Liver (tissue), 9 donors: Measurements from ENCODE around the gene FAM120B. TPM values are rescaled to one million over a fixed set of nuclear protein-coding genes. Genes with fewer than 3 reads are reported as not detected.
"Not testable (repeated sequence)": the region's sequence is repeated elsewhere in the genome, so short reads cannot be mapped to it uniquely, and the experiment has no call there.

Source experiments
- DNase-seq: peaks from one replicate; pipeline ENCODE4 v3.0.0-alpha.2; 2017; ENCODE audit warnings: low spot score
- H3K27ac ChIP-seq, 2 donors: one replicate each; pipeline ENCODE4 v1.7.0; 2013; ENCODE audit warnings: inconsistent platforms in 2 of 2, low read length in 2 of 2, control low read depth in 1 of 2, low read depth in 1 of 2, mild to moderate bottlenecking in 1 of 2
- H3K27me3 ChIP-seq, 4 donors: one replicate each; pipeline versions ENCODE4 v1.6.1 to v1.7.0; 2013; ENCODE audit warnings: low read length in 3 of 4, inconsistent platforms in 1 of 4, mild to moderate bottlenecking in 1 of 4, moderate library complexity in 1 of 4; ENCODE audit not compliant: control insufficient read depth in 4 of 4, insufficient read depth in 4 of 4
- H3K36me3 ChIP-seq, 4 donors: one replicate each; pipeline versions ENCODE4 v1.6.1 to v1.7.0; 2013; ENCODE audit warnings: low read length in 3 of 4, mild to moderate bottlenecking in 3 of 4, low read depth in 1 of 4, moderate library complexity in 1 of 4; ENCODE audit not compliant: control insufficient read depth in 4 of 4, insufficient read depth in 3 of 4
- H3K4me1 ChIP-seq, 4 donors: one replicate each; pipeline versions ENCODE4 v1.6.1 to v1.7.0; 2013; ENCODE audit warnings: low read length in 3 of 4, mild to moderate bottlenecking in 3 of 4, moderate library complexity in 1 of 4; ENCODE audit not compliant: control insufficient read depth in 4 of 4, insufficient read depth in 4 of 4
- H3K4me3 ChIP-seq, 3 donors: one replicate each; pipeline versions ENCODE4 v1.6.1 to v1.7.0; 2013; ENCODE audit warnings: low read length in 3 of 3, control low read depth in 1 of 3, low read depth in 1 of 3, mild to moderate bottlenecking in 1 of 3
- H3K9ac ChIP-seq, 2 donors: one replicate each; pipeline ENCODE4 v1.7.0; 2013; ENCODE audit warnings: low read length in 2 of 2, mild to moderate bottlenecking in 2 of 2, moderate library complexity in 2 of 2, control low read depth in 1 of 2, low read depth in 1 of 2
- H3K9me3 ChIP-seq, 4 donors: one replicate each; pipeline versions ENCODE4 v1.6.1 to v1.7.0; 2013; ENCODE audit warnings: low read length in 3 of 4; ENCODE audit not compliant: control insufficient read depth in 4 of 4
- ATF3 ChIP-seq: IDR thresholded peaks from 2 replicates; pipeline ENCODE4 v1.6.1; 2016; ENCODE audit warnings: antibody characterized with exemption
- CTCF ChIP-seq: fragments of 150-350 bp; IDR thresholded peaks from 2 replicates; pipeline ENCODE4 v1.5.1; 2017; ENCODE audit warnings: improper control_type of control experiment, low read depth, low read length; ENCODE audit not compliant: missing input control
- EGR1 ChIP-seq, 2 donors: IDR thresholded peaks; 2 replicates each; pipeline ENCODE4 v1.6.1; 2016 to 2018; ENCODE audit warnings: antibody characterized with exemption in 2 of 2, low read depth in 2 of 2
- FOXA1 ChIP-seq: IDR thresholded peaks from 2 replicates; pipeline ENCODE4 v1.6.1; 2016; ENCODE audit warnings: antibody characterized with exemption
- FOXA2 ChIP-seq: IDR thresholded peaks from 2 replicates; pipeline ENCODE4 v1.6.1; 2016; ENCODE audit warnings: antibody characterized with exemption
- GABPA ChIP-seq, 2 donors: IDR thresholded peaks in 1 of 2; conservative IDR thresholded peaks in 1 of 2; 2 replicates each; pipeline ENCODE4 v1.6.1; 2016; ENCODE audit warnings: antibody characterized with exemption in 2 of 2, mild to moderate bottlenecking in 1 of 2, moderate library complexity in 1 of 2
- HNF4A ChIP-seq, 2 donors: conservative IDR thresholded peaks; 2 replicates each; pipeline ENCODE4 v1.6.1; 2016; ENCODE audit warnings: antibody characterized with exemption in 2 of 2, mild to moderate bottlenecking in 2 of 2
- HNF4G ChIP-seq: IDR thresholded peaks from 2 replicates; pipeline ENCODE4 v1.6.1; 2016; ENCODE audit warnings: antibody characterized with exemption
- JUND ChIP-seq, 2 donors: IDR thresholded peaks; 2 replicates each; pipeline ENCODE4 v1.6.1; 2016; ENCODE audit warnings: antibody characterized with exemption in 2 of 2
- NR2F2 ChIP-seq: IDR thresholded peaks from 2 replicates; pipeline ENCODE4 v1.6.1; 2016; ENCODE audit warnings: antibody characterized with exemption
- RAD21 ChIP-seq, 2 donors: IDR thresholded peaks; 2 replicates each; pipeline ENCODE4 v1.6.1; 2016; ENCODE audit warnings: antibody characterized with exemption in 2 of 2, mild to moderate bottlenecking in 2 of 2
- SP1 ChIP-seq: IDR thresholded peaks from 2 replicates; pipeline ENCODE4 v1.6.1; 2018; ENCODE audit warnings: antibody characterized with exemption, mild to moderate bottlenecking
- TAF1 ChIP-seq: conservative IDR thresholded peaks from 2 replicates; pipeline ENCODE4 v1.6.1; 2016; ENCODE audit warnings: antibody characterized with exemption, mild to moderate bottlenecking
- YY1 ChIP-seq: IDR thresholded peaks from 2 replicates; pipeline ENCODE4 v1.6.1; 2016; ENCODE audit warnings: antibody characterized with exemption, mild to moderate bottlenecking
- whole genome bisulfite sequencing: extraction: QIAGEN DNeasy Blood & Tissue Kit; methylation state at CpG from one replicate; pipeline ENCODE4 v1.1.7; 2013; 5-methylcytosine and 5-hydroxymethylcytosine counted together
- polyA plus RNA-seq, 2 donors: library from polyadenylated mRNA; stranded (reverse) in 1 of 2; unstranded in 1 of 2; fragments of 200-250 nt in 1 of 2; fragments of >200 nt in 1 of 2; fragmentation: Nextera tagmentation in 1 of 2; extraction: Ambion mirVana in 1 of 2; gene quantifications; one replicate each; pipeline versions ENCODE4 v1.2.1 to v1.2.3, GENCODE V29; 2013 to 2015
- total RNA-seq, 2 donors: library from RNA; depleted of rRNA; stranded (reverse); fragments of >200 nt; gene quantifications; one replicate each; pipeline ENCODE4 v1.2.3, GENCODE V29; 2014
- TF ChIP-seq, protein P1 (sequence below): IDR thresholded peaks from 2 replicates; pipeline ENCODE4 v1.6.1; 2016; ENCODE audit warnings: antibody characterized with exemption, mild to moderate bottlenecking
- donor health status: healthy.
- donor health status: healthy.
- donor health status: healthy.
- donor health status: healthy.
- donor health status: healthy.

FAM120B gene
- total and polyA plus RNA-seq, 4 donors: 6.0 to 11.1 (median 9.1) TPM

DNA sequence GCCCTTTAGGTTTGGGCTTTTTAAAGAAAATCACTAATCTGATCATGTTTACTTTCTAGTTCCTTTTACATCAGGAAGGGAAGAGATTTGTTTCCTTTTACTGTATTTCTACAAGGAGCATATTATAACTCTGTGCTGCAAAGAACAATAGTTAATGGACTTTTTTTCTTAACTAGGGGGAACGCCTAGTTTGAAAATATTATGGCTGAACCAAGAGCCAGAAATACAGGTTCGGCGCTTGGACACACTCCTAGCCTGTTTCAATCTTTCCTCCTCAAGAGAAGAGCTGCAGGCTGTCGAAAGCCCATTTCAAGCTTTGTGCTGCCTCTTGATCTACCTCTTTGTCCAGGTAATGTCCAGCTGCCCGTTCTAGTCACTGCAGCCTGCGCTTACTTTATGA is 41.4 kb downstream of the FAM120B start:
- Histone ChIP-seq H3K4me1 (no peaks in the 10 kb centered on the region), H3K36me3 (peaks cover 4 to 39% (median 30%) of the 10 kb centered on the region in 4 donors), H3K9ac (no peak overlapping the region), H3K27ac (no peak overlapping the region), H3K4me3 (no peak overlapping the region), H3K27me3 (no peaks in the 10 kb centered on the region), H3K9me3 (peaks cover 0 to 7% (median 0%) of the 10 kb centered on the region in 4 donors)
- WGBS: 96% methylated on average over 6 of the region's 6 CpGs
- DNase-seq: no peak
- TF ChIP-seq EGR1 (IDR thresholded peaks at IDR 0.05; ENCODE audit: low read depth in 2 of 2) (no peak), HNF4A (conservative IDR thresholded peaks at IDR 0.05) (no peak), FOXA2 (no peak), CTCF (no peak), FOXA1 (no peak), NR2F2 (no peak), ATF3 (no peak), GABPA (IDR thresholded peaks at IDR 0.05 in 1 of 2, conservative IDR thresholded peaks at IDR 0.05 in 1 of 2) (no peak), RAD21 (IDR thresholded peaks at IDR 0.05) (no peak), HNF4G (no peak), JUND (IDR thresholded peaks at IDR 0.05) (no peak)

- not testable (repeated sequence) for H3K9ac ChIP-seq, H3K4me3 ChIP-seq, H3K9me3 ChIP-seq, DNase-seq, H3K27me3 ChIP-seq, H3K4me1 ChIP-seq, H3K27ac ChIP-seq
- peaks cover 4 to 33% (median 29%) of the 10 kb centered on the region in 4 donors for H3K36me3 ChIP-seq
These were observed 44.9 kb downstream of the FAM120B start for GRCh38 chr6:170351456-170351855.

GRCh38 chr6:170355190-170355589 is 48.6 kb downstream of the FAM120B start:
- not testable (repeated sequence) for H3K27me3 ChIP-seq, H3K27ac ChIP-seq, H3K9ac ChIP-seq, H3K9me3 ChIP-seq, H3K4me1 ChIP-seq, DNase-seq, H3K4me3 ChIP-seq
- H3K36me3 ChIP-seq: peaks cover 3 to 35% (median 24%) of the 10 kb centered on the region in 4 donors
- WGBS: 97% methylated on average over 1 of the region's 1 CpG

GRCh38 chr6:170355661-170356060 is 49.1 kb downstream of the FAM120B start:
- Histone ChIP-seq H3K27me3 (no peaks in the 10 kb centered on the region), H3K4me1 (no peaks in the 10 kb centered on the region), H3K9me3 (peaks cover 0 to 7% (median 0%) of the 10 kb centered on the region in 4 donors), H3K4me3 (no peak overlapping the region), H3K36me3 (peaks cover 2 to 33% (median 25%) of the 10 kb centered on the region in 4 donors), H3K9ac (no peak overlapping the region), H3K27ac (no peak overlapping the region)
- WGBS: 96% methylated on average over 6 of the region's 6 CpGs
- DNase-seq: no peak
- TF ChIP-seq ATF3 (no peak), GABPA (IDR thresholded peaks at IDR 0.05 in 1 of 2, conservative IDR thresholded peaks at IDR 0.05 in 1 of 2) (no peak), YY1 (no peak), SP1 (no peak), JUND (IDR thresholded peaks at IDR 0.05) (no peak), NR2F2 (no peak), EGR1 (IDR thresholded peaks at IDR 0.05; ENCODE audit: low read depth in 2 of 2) (no peak), CTCF (no peak), TAF1 (no peak)
- TF ChIP-seq, protein P1, sequence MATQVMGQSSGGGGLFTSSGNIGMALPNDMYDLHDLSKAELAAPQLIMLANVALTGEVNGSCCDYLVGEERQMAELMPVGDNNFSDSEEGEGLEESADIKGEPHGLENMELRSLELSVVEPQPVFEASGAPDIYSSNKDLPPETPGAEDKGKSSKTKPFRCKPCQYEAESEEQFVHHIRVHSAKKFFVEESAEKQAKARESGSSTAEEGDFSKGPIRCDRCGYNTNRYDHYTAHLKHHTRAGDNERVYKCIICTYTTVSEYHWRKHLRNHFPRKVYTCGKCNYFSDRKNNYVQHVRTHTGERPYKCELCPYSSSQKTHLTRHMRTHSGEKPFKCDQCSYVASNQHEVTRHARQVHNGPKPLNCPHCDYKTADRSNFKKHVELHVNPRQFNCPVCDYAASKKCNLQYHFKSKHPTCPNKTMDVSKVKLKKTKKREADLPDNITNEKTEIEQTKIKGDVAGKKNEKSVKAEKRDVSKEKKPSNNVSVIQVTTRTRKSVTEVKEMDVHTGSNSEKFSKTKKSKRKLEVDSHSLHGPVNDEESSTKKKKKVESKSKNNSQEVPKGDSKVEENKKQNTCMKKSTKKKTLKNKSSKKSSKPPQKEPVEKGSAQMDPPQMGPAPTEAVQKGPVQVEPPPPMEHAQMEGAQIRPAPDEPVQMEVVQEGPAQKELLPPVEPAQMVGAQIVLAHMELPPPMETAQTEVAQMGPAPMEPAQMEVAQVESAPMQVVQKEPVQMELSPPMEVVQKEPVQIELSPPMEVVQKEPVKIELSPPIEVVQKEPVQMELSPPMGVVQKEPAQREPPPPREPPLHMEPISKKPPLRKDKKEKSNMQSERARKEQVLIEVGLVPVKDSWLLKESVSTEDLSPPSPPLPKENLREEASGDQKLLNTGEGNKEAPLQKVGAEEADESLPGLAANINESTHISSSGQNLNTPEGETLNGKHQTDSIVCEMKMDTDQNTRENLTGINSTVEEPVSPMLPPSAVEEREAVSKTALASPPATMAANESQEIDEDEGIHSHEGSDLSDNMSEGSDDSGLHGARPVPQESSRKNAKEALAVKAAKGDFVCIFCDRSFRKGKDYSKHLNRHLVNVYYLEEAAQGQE: no peak
